ENCODE data around the gene NDUFV2. TPM values are rescaled to one million over a fixed set of nuclear protein-coding genes. Genes with fewer than 3 reads are reported as not detected.

NDUFV2 gene
- total and polyA plus RNA-seq, 2 of the 13 experiments (the other 11 are each of a cell fraction or from before 2014, with no cell fraction given) = 216 to 299 TPM

DNA sequence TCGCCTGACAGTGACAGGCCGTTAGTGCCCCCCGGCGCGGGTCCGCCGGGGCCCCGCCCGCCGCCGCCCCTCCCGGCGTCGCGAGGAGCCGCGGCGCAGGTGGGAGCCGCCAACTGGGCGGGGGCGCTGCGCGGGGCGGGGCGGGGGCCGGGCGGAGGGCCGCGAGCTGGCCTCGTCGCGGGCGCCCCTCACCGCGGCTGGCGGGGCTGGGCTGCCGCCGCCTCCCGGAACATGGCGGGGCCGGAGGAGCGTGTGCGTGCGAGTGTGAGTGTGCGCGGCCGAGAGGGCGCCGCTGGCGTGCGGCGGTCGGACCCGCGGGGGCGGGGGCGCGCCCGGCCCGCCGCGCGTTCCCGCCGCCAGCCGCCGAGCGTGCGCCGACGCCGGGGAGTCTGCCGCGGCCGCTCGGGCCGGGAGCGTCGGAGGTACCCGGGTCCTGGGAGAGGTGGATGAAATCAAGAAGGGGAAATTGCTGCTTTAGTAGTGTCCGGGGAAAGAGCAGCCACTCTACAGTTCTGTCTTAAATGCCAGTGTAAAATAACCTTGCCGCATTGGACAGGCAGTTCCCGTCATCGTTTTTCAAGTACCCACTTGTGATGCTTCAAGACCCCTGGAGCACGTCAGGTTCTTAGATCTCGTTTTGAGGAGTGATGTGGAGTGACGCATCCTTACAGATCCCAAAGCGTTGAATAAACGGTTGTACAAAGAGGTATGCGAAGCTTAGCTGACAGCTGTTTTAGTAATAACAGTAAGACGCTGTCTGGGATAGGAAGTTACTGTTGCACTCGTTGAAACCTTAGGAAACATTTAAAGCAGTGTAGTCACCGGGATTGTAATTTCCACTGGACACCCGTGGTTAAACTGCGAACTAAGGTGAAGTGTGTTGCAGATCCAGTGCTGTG, 34.9 kb downstream of the NDUFV2 start (continued):
- no peak for TF ChIP-seq THYN1 (CRISPR knock-in tag; IDR thresholded peaks at IDR 0.05; ENCODE audit: borderline replicate concordance, low read depth)
- TF ChIP-seq KDM4B (CRISPR knock-in tag; IDR thresholded peaks at IDR 0.05) = peak; percentile 50; the same call in 1 of the 2 replicates
- peak; percentile 34; the same call in 1 of the 2 replicates for TF ChIP-seq ZBTB21 (CRISPR knock-in tag; IDR thresholded peaks at IDR 0.05)
- TF ChIP-seq NFYB (CRISPR knock-in tag; IDR thresholded peaks at IDR 0.05) = no peak
- TF ChIP-seq ZNF274 (CRISPR knock-in tag; IDR thresholded peaks at IDR 0.05) = no peak
- TF ChIP-seq ZMYM2 (CRISPR knock-in tag; IDR thresholded peaks at IDR 0.05) = no peak
- TF ChIP-seq, protein P1, sequence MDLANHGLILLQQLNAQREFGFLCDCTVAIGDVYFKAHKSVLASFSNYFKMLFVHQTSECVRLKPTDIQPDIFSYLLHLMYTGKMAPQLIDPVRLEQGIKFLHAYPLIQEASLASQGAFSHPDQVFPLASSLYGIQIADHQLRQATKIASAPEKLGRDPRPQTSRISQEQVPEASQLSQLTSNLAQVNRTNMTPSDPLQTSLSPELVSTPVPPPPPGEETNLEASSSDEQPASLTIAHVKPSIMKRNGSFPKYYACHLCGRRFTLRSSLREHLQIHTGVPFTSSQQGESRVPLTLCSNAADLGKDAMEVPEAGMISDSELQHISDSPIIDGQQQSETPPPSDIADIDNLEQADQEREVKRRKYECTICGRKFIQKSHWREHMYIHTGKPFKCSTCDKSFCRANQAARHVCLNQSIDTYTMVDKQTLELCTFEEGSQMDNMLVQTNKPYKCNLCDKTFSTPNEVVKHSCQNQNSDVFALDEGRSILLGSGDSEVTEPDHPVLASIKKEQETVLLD (CRISPR knock-in tag; IDR thresholded peaks at IDR 0.05; ENCODE audit: low read depth) = no peak; the same call in 1 of the 2 replicates
- TF ChIP-seq, protein P2, sequence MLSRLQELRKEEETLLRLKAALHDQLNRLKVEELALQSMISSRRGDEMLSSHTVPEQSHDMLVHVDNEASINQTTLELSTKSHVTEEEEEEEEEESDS (CRISPR knock-in tag; IDR thresholded peaks at IDR 0.05; ENCODE audit: borderline replicate concordance) = no peak
- no peak for TF ChIP-seq ZNF383 (CRISPR knock-in tag; IDR thresholded peaks at IDR 0.05; ENCODE audit: borderline replicate concordance)
- TF ChIP-seq, protein P3, sequence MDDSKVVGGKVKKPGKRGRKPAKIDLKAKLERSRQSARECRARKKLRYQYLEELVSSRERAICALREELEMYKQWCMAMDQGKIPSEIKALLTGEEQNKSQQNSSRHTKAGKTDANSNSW (CRISPR knock-in tag; IDR thresholded peaks at IDR 0.05; ENCODE audit: borderline replicate concordance) = no peak
- TF ChIP-seq YY1 (IDR thresholded peaks at IDR 0.05; ENCODE audit: insufficient read depth, insufficient replicate concordance, low read depth, low read length) = peak; percentile 83
- TF ChIP-seq, protein P4, sequence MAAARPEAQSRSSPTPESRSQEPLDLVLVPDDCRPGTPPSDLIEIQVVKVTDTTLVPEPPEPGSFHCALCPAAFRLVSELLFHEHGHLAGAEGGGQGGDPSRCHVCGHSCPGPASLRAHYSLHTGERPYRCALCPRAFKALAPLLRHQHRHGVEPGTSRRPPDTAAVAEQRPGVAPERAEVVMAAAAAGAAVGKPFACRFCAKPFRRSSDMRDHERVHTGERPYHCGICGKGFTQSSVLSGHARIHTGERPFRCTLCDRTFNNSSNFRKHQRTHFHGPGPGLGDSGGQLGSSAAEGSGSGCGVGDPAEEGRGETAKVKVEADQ (CRISPR knock-in tag; IDR thresholded peaks at IDR 0.05; ENCODE audit: borderline replicate concordance) = 0 out of 2 replicates have a peak, but pooled peaks have one; percentile 54
- TF ChIP-seq, protein P5, sequence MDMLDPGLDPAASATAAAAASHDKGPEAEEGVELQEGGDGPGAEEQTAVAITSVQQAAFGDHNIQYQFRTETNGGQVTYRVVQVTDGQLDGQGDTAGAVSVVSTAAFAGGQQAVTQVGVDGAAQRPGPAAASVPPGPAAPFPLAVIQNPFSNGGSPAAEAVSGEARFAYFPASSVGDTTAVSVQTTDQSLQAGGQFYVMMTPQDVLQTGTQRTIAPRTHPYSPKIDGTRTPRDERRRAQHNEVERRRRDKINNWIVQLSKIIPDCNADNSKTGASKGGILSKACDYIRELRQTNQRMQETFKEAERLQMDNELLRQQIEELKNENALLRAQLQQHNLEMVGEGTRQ (IDR thresholded peaks at IDR 0.05; ENCODE audit: low read depth, low read length) = no peak
- TF ChIP-seq, protein P5 (CRISPR knock-in tag; IDR thresholded peaks at IDR 0.05; ENCODE audit: borderline replicate concordance) = no peak
- TF ChIP-seq JUND (CRISPR knock-in tag; IDR thresholded peaks at IDR 0.05) = no peak
- 0 out of 2 replicates have a peak, but pooled peaks have one; percentile 10 for TF ChIP-seq ZBTB7B (CRISPR knock-in tag; IDR thresholded peaks at IDR 0.05)
- TF ChIP-seq AKAP8 (CRISPR knock-in tag; IDR thresholded peaks at IDR 0.05) = no peak
- no peak for TF ChIP-seq TCF7 (IDR thresholded peaks at IDR 0.05; ENCODE audit: low read depth)
- TF ChIP-seq, protein P6, sequence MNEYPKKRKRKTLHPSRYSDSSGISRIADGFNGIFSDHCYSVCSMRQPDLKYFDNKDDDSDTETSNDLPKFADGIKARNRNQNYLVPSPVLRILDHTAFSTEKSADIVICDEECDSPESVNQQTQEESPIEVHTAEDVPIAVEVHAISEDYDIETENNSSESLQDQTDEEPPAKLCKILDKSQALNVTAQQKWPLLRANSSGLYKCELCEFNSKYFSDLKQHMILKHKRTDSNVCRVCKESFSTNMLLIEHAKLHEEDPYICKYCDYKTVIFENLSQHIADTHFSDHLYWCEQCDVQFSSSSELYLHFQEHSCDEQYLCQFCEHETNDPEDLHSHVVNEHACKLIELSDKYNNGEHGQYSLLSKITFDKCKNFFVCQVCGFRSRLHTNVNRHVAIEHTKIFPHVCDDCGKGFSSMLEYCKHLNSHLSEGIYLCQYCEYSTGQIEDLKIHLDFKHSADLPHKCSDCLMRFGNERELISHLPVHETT (CRISPR knock-in tag; conservative IDR thresholded peaks at IDR 0.05) = peak; percentile 10; the same call in 1 of the 2 replicates
- TF ChIP-seq ZC3H4 (CRISPR knock-in tag; IDR thresholded peaks at IDR 0.05; ENCODE audit: borderline replicate concordance) = no peak
